Measurements from ENCODE around the gene KRT27.
A peak's percentile ranks its signal among the peaks of the same experiment; 100 is the strongest.
"Not testable (repeated sequence)": the region's sequence is repeated elsewhere in the genome, so short reads cannot be mapped to it uniquely, and the experiment has no call there.

The KRT27 gene

DNA sequence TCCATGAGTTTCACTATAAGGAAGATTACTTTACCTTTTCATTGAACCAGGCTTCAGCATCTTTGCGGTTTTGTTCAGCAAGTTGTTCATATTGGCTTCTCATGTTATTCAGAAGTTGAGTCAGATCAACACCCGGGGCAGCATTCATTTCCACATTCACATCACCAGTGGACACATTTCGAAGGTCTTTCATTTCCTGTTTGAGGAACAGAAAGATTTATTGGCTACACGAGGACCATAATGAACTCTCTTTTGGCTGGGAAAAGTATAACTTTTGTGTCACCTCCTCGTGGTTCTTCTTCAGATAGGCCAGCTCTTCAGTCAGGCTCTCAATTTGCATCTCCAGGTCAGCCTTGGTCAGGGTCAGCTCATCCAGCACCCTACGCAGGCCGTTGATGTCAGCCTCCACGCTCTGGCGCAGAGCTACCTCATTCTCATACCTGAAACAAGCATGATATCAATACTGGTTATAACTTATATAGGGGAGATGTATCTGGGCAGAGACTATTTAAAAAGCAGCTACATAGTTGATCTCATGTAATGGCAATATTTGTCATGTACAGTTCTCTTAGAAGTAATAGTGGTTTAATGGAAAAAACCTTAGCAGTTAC is 38.0 kb upstream of the KRT27 start:
- no peaks in the 10 kb centered on the region for H3K27me3 ChIP-seq (ENCODE audit: control insufficient read depth in 2 of 2, insufficient read depth in 2 of 2, low read length in 2 of 2)
- H3K4me3 ChIP-seq (ENCODE audit: low read length in 2 of 2): no peak overlapping the region
- H3K9me3 ChIP-seq (ENCODE audit: control insufficient read depth in 2 of 2, low read length in 2 of 2): no peaks in the 10 kb centered on the region
- peaks cover 0 to 4% of the 10 kb centered on the region in 2 donors for H3K4me1 ChIP-seq (ENCODE audit: control insufficient read depth in 2 of 2, insufficient read depth in 2 of 2, low read length in 2 of 2)
- H3K36me3 ChIP-seq (ENCODE audit: control insufficient read depth in 2 of 2, insufficient read depth in 2 of 2, low read length in 2 of 2): peaks cover 0 to 6% of the 10 kb centered on the region in 2 donors
- H3K27ac ChIP-seq (ENCODE audit: low read depth in 2 of 2, low read length in 2 of 2): no peak overlapping the region
- H3K9ac ChIP-seq (ENCODE audit: low read depth in 1 of 2, low read length in 2 of 2): no peak overlapping the region

DNA sequence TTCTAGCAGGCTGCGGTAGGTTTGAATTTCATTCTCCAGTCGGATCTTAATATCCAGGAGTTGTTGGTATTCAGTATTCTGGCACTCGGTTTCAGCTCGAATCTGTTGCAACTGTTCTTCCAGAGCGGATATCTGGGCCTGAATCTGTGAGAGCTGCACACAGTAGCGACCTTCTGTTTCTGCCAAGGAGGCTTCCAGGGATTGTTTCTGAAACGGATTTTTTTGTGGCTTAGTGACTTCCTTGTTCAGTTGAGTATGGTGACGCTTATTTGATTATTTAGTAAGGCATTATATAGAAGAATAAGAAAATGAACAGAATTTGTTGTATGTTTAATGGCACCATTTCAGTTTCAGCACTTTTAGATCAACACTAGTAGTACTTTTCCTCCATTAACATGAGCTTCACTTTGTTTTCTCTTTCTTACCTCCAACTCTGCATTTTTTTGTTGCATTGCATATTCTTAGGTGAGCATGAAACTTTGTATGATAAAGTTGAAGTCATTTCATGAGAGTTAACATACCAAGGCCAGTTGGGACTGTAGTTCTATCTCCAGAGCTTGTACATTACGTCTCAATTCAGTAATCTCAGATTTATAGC is 37.3 kb upstream of the KRT27 start:
- Histone ChIP-seq H3K9me3 (ENCODE audit: control insufficient read depth in 2 of 2, low read length in 2 of 2) (no peaks in the 10 kb centered on the region), H3K27me3 (ENCODE audit: control insufficient read depth in 2 of 2, insufficient read depth in 2 of 2, low read length in 2 of 2) (no peaks in the 10 kb centered on the region), H3K9ac (ENCODE audit: low read depth in 1 of 2, low read length in 2 of 2) (peak overlapping the region in 1 of 2 donors; percentile 49), H3K36me3 (ENCODE audit: control insufficient read depth in 2 of 2, insufficient read depth in 2 of 2, low read length in 2 of 2) (peaks cover 0 to 6% of the 10 kb centered on the region in 2 donors), H3K27ac (ENCODE audit: low read depth in 2 of 2, low read length in 2 of 2) (peak overlapping the region; percentile 16 to 87), H3K4me1 (ENCODE audit: control insufficient read depth in 2 of 2, insufficient read depth in 2 of 2, low read length in 2 of 2) (peaks cover 0 to 4% of the 10 kb centered on the region in 2 donors), H3K4me3 (ENCODE audit: low read length in 2 of 2) (peak overlapping the region; percentile 79 to 89)

DNA sequence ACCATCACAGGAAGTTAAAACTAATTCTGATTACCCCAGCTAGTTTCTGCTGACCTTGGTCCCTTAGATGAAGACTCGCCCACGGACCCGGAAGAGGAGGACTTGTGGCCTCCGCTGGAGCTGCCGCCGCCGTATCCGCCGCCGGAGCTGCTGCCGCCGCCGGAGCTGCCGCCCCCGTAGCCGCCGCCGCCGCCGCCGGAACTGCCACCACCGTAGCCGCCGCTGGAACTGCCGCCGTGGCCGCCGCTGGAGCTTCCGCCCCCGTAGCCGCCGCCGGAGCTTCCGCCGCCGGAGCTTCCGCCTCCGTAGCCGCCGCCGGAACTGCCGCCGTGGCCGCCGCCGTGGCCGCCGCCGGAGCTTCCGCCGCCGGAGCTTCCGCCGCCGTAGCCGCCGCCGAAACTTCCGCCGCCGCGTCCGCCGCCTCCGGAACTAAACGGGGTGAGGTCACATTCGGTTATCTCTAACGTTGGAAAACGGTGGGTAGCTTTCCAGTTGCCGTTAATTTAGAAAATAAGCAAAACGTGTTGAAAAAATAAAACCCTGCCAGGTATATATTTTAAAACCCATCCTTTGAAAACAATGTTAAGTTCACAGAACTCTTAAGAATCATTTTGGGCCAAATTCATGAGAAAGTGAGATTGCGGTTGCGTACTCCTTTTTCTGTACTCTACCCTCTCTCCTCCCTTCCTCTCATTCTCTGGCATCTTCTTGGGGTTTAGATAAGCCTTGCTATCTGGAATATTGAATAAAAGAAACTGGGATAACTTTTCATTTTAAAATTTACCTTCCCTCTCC is 36.6 kb upstream of the KRT27 start:
- Histone ChIP-seq H3K9ac (ENCODE audit: low read depth in 1 of 2, low read length in 2 of 2) (peak overlapping the region; percentile 49 to 64), H3K9me3 (ENCODE audit: control insufficient read depth in 2 of 2, low read length in 2 of 2) (no peaks in the 10 kb centered on the region), H3K4me1 (ENCODE audit: control insufficient read depth in 2 of 2, insufficient read depth in 2 of 2, low read length in 2 of 2) (peaks cover 0 to 4% of the 10 kb centered on the region in 2 donors)

DNA sequence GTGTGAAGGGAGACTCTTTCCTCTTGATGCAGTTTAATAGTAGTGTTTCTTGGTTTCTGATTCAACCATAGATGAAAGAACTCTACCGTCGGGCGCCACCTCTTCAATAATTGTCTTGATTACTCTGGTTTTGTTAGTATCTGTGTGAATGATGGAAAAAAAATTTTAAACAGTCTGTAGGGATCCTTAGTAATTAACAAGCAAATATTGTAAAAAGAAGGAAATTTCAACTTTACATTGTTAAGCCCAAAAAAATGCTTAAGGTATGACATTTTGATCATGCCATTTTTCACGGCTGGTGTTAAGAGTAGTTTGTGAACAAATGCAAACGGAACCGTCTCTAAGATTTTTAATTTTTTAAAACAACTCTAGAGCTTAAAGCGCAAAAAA is 36.0 kb upstream of the KRT27 start:
- H3K4me1 ChIP-seq (ENCODE audit: control insufficient read depth in 2 of 2, insufficient read depth in 2 of 2, low read length in 2 of 2): peaks cover 0 to 4% of the 10 kb centered on the region in 2 donors
- H3K4me3 ChIP-seq (ENCODE audit: low read length in 2 of 2): peak overlapping the region; percentile 79 to 83
- H3K36me3 ChIP-seq (ENCODE audit: control insufficient read depth in 2 of 2, insufficient read depth in 2 of 2, low read length in 2 of 2): peaks cover 0 to 6% of the 10 kb centered on the region in 2 donors
- no peaks in the 10 kb centered on the region for H3K9me3 ChIP-seq (ENCODE audit: control insufficient read depth in 2 of 2, low read length in 2 of 2)
- peak overlapping the region; percentile 87 for H3K27ac ChIP-seq (ENCODE audit: low read depth in 2 of 2, low read length in 2 of 2)
- H3K9ac ChIP-seq (ENCODE audit: low read depth in 1 of 2, low read length in 2 of 2): peak overlapping the region; percentile 1 to 64
- no peaks in the 10 kb centered on the region for H3K27me3 ChIP-seq (ENCODE audit: control insufficient read depth in 2 of 2, insufficient read depth in 2 of 2, low read length in 2 of 2)

More for the DNA sequence above, 36.6 kb upstream of the KRT27 start:
- Histone ChIP-seq H3K36me3 (ENCODE audit: control insufficient read depth in 2 of 2, insufficient read depth in 2 of 2, low read length in 2 of 2) (peaks cover 0 to 6% of the 10 kb centered on the region in 2 donors), H3K4me3 (ENCODE audit: low read length in 2 of 2) (peak overlapping the region; percentile 79 to 89), H3K27ac (ENCODE audit: low read depth in 2 of 2, low read length in 2 of 2) (peak overlapping the region; percentile 87), H3K27me3 (ENCODE audit: control insufficient read depth in 2 of 2, insufficient read depth in 2 of 2, low read length in 2 of 2) (no peaks in the 10 kb centered on the region)

DNA sequence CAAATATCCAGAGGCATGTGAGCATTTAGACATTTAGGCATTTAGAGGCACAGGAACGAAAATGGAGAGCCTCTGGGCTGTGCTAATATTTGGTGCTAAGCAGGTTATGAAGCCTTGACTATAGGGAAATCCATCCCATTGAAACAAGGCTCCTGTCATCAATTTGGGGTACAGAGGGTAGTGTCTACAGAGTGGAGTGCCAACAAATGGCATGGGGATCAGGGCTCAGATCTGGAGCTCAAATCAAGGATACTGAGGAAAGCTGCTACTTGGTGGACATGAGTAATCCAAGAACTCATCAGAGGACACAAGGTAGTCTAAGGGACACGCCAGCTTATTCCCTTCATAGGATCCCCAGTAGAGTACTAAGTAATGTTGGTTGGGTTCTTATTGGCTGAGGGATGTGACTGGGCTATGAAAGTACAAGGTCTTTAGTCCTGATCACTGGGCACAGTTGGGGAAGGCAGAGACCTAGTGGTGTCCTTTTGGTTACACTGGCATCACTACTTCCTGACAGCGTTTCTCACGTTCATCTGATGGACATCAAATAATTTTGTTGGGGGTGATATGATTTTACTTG is 34.8 kb upstream of the KRT27 start:
- Histone ChIP-seq H3K9ac (ENCODE audit: low read depth in 1 of 2, low read length in 2 of 2) (no peak overlapping the region), H3K36me3 (ENCODE audit: control insufficient read depth in 2 of 2, insufficient read depth in 2 of 2, low read length in 2 of 2) (peaks cover 0 to 6% of the 10 kb centered on the region in 2 donors), H3K4me3 (ENCODE audit: low read length in 2 of 2) (no peak overlapping the region), H3K27ac (ENCODE audit: low read depth in 2 of 2, low read length in 2 of 2) (no peak overlapping the region), H3K4me1 (ENCODE audit: control insufficient read depth in 2 of 2, insufficient read depth in 2 of 2, low read length in 2 of 2) (peaks cover 0 to 4% of the 10 kb centered on the region in 2 donors), H3K9me3 (ENCODE audit: control insufficient read depth in 2 of 2, low read length in 2 of 2) (no peaks in the 10 kb centered on the region), H3K27me3 (ENCODE audit: control insufficient read depth in 2 of 2, insufficient read depth in 2 of 2, low read length in 2 of 2) (peaks cover under 1 to 6% of the 10 kb centered on the region in 2 donors)

DNA sequence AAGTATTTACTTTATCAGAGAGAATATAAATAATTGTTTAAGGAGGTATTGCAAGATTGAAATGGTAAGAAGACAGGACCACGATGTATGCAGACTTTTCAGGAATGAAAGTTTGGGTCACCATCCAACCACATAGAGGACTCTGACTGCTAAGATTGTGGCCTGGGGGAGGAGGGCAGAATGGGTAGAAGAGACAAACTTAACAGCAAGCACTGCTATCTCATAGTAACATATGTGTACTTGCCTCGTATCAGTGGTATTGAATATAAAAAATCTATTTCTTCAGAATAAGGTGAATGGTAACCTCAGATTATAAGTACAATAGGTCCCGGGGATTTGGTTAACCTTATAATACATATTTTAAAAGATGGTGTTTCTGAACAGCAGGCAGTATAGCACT is 34.2 kb upstream of the KRT27 start:
- Histone ChIP-seq H3K27me3 (ENCODE audit: control insufficient read depth in 2 of 2, insufficient read depth in 2 of 2, low read length in 2 of 2) (peaks cover 3 to 9% of the 10 kb centered on the region in 2 donors), H3K4me1 (ENCODE audit: control insufficient read depth in 2 of 2, insufficient read depth in 2 of 2, low read length in 2 of 2) (peaks cover 0 to 4% of the 10 kb centered on the region in 2 donors), H3K36me3 (ENCODE audit: control insufficient read depth in 2 of 2, insufficient read depth in 2 of 2, low read length in 2 of 2) (peaks cover 0 to 6% of the 10 kb centered on the region in 2 donors), H3K27ac (ENCODE audit: low read depth in 2 of 2, low read length in 2 of 2) (no peak overlapping the region), H3K4me3 (ENCODE audit: low read length in 2 of 2) (no peak overlapping the region), H3K9ac (ENCODE audit: low read depth in 1 of 2, low read length in 2 of 2) (no peak overlapping the region), H3K9me3 (ENCODE audit: control insufficient read depth in 2 of 2, low read length in 2 of 2) (no peaks in the 10 kb centered on the region)

DNA sequence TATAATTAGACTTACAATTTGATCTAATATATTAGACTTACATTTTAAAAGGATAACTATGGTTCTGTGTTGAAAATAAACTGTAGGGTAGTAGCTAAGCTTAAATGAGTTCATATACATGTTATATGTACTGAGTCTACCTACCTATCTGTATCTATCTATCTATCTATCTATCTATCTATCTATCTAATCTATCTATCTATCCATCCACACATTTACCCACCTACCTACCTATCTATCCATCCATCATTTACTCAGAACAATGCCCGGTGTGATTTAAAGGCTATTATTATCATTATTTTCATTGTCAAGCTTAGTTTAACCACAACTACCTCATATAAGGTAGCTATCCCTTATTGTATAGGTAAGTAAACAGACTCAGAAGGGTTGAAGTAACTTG is 33.0 kb upstream of the KRT27 start:
- Histone ChIP-seq H3K27me3 (ENCODE audit: control insufficient read depth in 2 of 2, insufficient read depth in 2 of 2, low read length in 2 of 2) (peaks cover 11 to 12% of the 10 kb centered on the region in 2 donors), H3K9me3 (ENCODE audit: control insufficient read depth in 2 of 2, low read length in 2 of 2) (no peaks in the 10 kb centered on the region), H3K36me3 (ENCODE audit: control insufficient read depth in 2 of 2, insufficient read depth in 2 of 2, low read length in 2 of 2) (peaks cover 0 to 6% of the 10 kb centered on the region in 2 donors), H3K9ac (ENCODE audit: low read depth in 1 of 2, low read length in 2 of 2) (no peak overlapping the region), H3K27ac (ENCODE audit: low read depth in 2 of 2, low read length in 2 of 2) (no peak overlapping the region), H3K4me1 (ENCODE audit: control insufficient read depth in 2 of 2, insufficient read depth in 2 of 2, low read length in 2 of 2) (peaks cover 0 to 4% of the 10 kb centered on the region in 2 donors), H3K4me3 (ENCODE audit: low read length in 2 of 2) (no peak overlapping the region)

DNA sequence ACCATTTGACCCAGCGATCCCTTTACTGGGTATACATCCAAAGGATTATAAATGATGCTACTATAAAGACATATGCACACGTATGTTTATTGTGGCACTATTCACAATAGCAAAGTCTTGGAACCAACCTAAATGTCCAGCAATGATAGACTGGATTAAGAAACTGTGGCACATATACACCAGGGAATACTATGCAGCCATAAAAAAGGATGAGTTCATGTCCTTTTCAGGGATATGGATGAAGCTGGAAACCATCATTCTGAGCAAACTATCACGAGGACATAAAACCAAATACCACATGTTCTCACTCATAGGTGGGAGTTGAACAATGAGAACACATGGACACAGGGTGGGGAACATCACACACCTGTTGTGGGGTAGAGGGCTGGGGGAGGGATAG is 32.3 kb upstream of the KRT27 start:
- H3K9me3 ChIP-seq (ENCODE audit: control insufficient read depth in 2 of 2, low read length in 2 of 2); H3K4me1 ChIP-seq (ENCODE audit: control insufficient read depth in 2 of 2, insufficient read depth in 2 of 2, low read length in 2 of 2); H3K4me3 ChIP-seq (ENCODE audit: low read length in 2 of 2); H3K27ac ChIP-seq (ENCODE audit: low read depth in 2 of 2, low read length in 2 of 2); H3K9ac ChIP-seq (ENCODE audit: low read depth in 1 of 2, low read length in 2 of 2); H3K36me3 ChIP-seq (ENCODE audit: control insufficient read depth in 2 of 2, insufficient read depth in 2 of 2, low read length in 2 of 2): not testable (repeated sequence)
- peaks cover 17% of the 10 kb centered on the region in 2 donors for H3K27me3 ChIP-seq (ENCODE audit: control insufficient read depth in 2 of 2, insufficient read depth in 2 of 2, low read length in 2 of 2)

DNA sequence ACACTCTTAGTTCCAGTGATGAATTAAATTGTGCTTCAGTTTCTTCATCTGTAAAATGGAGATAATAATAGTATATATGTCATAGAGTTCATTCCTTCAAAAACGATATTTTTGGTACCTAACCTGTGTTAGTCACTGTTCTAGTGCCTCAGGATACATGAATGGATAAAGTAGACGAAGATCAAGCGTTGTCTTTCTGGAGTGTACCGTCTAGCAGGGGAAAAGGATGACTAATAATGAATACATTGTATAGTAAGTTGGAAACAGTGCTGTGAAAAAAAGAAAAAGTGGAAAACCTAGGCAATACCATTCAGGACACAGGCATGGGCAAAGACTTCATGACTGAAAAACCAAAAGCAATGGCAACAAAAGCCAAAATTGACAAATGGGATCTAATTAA is 31.5 kb upstream of the KRT27 start:
- Histone ChIP-seq H3K4me3 (ENCODE audit: low read length in 2 of 2) (no peak overlapping the region), H3K27me3 (ENCODE audit: control insufficient read depth in 2 of 2, insufficient read depth in 2 of 2, low read length in 2 of 2) (peaks cover 20 to 22% of the 10 kb centered on the region in 2 donors), H3K9ac (ENCODE audit: low read depth in 1 of 2, low read length in 2 of 2) (no peak overlapping the region), H3K36me3 (ENCODE audit: control insufficient read depth in 2 of 2, insufficient read depth in 2 of 2, low read length in 2 of 2) (peaks cover 0 to 6% of the 10 kb centered on the region in 2 donors), H3K9me3 (ENCODE audit: control insufficient read depth in 2 of 2, low read length in 2 of 2) (no peaks in the 10 kb centered on the region), H3K4me1 (ENCODE audit: control insufficient read depth in 2 of 2, insufficient read depth in 2 of 2, low read length in 2 of 2) (peaks cover 0 to 4% of the 10 kb centered on the region in 2 donors), H3K27ac (ENCODE audit: low read depth in 2 of 2, low read length in 2 of 2) (no peak overlapping the region)

DNA sequence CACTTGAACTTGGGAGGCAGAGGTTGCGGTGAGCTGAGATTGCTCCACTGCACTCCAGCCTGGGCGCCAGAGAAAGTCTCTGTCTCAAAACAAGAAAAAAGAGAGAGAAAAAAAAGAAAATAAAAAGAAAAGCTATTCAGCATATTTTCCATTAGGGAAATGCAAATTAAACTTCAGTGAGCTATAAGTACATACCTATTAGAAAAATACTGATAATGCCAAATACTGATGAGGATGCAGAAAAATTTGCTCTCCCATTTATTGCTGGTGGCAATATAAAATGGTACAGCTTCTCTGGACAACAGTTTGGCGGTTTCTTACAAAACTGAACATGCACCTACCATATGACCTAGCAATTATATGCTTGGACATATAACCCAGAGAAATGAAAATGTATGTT is 30.3 kb upstream of the KRT27 start:
- no peak overlapping the region for H3K4me3 ChIP-seq (ENCODE audit: low read length in 2 of 2)
- H3K4me1 ChIP-seq (ENCODE audit: control insufficient read depth in 2 of 2, insufficient read depth in 2 of 2, low read length in 2 of 2): no peaks in the 10 kb centered on the region
- no peaks in the 10 kb centered on the region for H3K9me3 ChIP-seq (ENCODE audit: control insufficient read depth in 2 of 2, low read length in 2 of 2)
- no peak overlapping the region for H3K9ac ChIP-seq (ENCODE audit: low read depth in 1 of 2, low read length in 2 of 2)
- peaks cover 0 to 6% of the 10 kb centered on the region in 2 donors for H3K36me3 ChIP-seq (ENCODE audit: control insufficient read depth in 2 of 2, insufficient read depth in 2 of 2, low read length in 2 of 2)
- H3K27ac ChIP-seq (ENCODE audit: low read depth in 2 of 2, low read length in 2 of 2): no peak overlapping the region
- peaks cover 22% of the 10 kb centered on the region in 2 donors for H3K27me3 ChIP-seq (ENCODE audit: control insufficient read depth in 2 of 2, insufficient read depth in 2 of 2, low read length in 2 of 2)

All from mucosa of rectum (tissue), 2 donors.